Trophoblast cell (in vitro differentiated cells and primary cell): Measurements from ENCODE around the gene CHIC2.
"Not testable (repeated sequence)": the region's sequence is repeated elsewhere in the genome, so short reads cannot be mapped to it uniquely, and the experiment has no call there.

Source experiments
- DNase-seq, 2 donors: peaks; one replicate each; pipeline ENCODE4 v3.0.0-alpha.2; 2016
- H2AFZ ChIP-seq: 2 replicates; pipeline ENCODE4 v1.6.1; 2013; ENCODE audit warnings: low read length, moderate library complexity, mild to moderate bottlenecking; ENCODE audit not compliant: insufficient read depth, poor library complexity
- H2AK5ac ChIP-seq: 2 replicates; pipeline ENCODE4 v1.6.1; 2013; ENCODE audit warnings: mild to moderate bottlenecking, low read length
- H2BK120ac ChIP-seq: 2 replicates; pipeline ENCODE4 v1.6.1; 2013; ENCODE audit warnings: low read length, mild to moderate bottlenecking, moderate library complexity; ENCODE audit not compliant: insufficient read depth, poor library complexity
- H2BK12ac ChIP-seq: 2 replicates; pipeline ENCODE4 v1.6.1; 2013; ENCODE audit warnings: mild to moderate bottlenecking, low read length, moderate library complexity
- H2BK5ac ChIP-seq: 2 replicates; pipeline ENCODE4 v1.6.1; 2013; ENCODE audit warnings: low read length, low read depth, moderate library complexity, mild to moderate bottlenecking; ENCODE audit not compliant: poor library complexity
- H3K14ac ChIP-seq: 2 replicates; pipeline ENCODE4 v1.6.1; 2013; ENCODE audit warnings: mild to moderate bottlenecking, low read length
- H3K18ac ChIP-seq: 2 replicates; pipeline ENCODE4 v1.6.1; 2013; ENCODE audit warnings: mild to moderate bottlenecking, low read length
- H3K23ac ChIP-seq: 2 replicates; pipeline ENCODE4 v1.6.1; 2013; ENCODE audit warnings: low read length
- H3K27ac ChIP-seq: 2 replicates; pipeline ENCODE4 v1.5.1; 2013; ENCODE audit warnings: low read depth, mild to moderate bottlenecking, inconsistent platforms, low read length, moderate library complexity
- H3K27me3 ChIP-seq: 2 replicates; pipeline ENCODE4 v1.6.1; 2013; ENCODE audit warnings: inconsistent platforms, mild to moderate bottlenecking, low read length, moderate library complexity; ENCODE audit not compliant: insufficient read depth
- H3K36me3 ChIP-seq, 2 experiments: 1 replicate in 1 of 2; 2 replicates in 1 of 2; pipeline ENCODE4 v1.6.1; 2013; ENCODE audit warnings: low read length in 2 of 2, mild to moderate bottlenecking in 2 of 2, moderate library complexity in 1 of 2; ENCODE audit not compliant: insufficient read depth in 2 of 2, control insufficient read depth in 1 of 2
- H3K4ac ChIP-seq: 2 replicates; pipeline ENCODE4 v1.6.1; 2013; ENCODE audit warnings: low read depth, mild to moderate bottlenecking, low read length, moderate library complexity
- H3K4me1 ChIP-seq, 2 experiments: 1 replicate in 1 of 2; 2 replicates in 1 of 2; pipeline ENCODE4 v1.6.1; 2013; ENCODE audit warnings: low read length in 2 of 2, mild to moderate bottlenecking in 2 of 2, moderate library complexity in 1 of 2; ENCODE audit not compliant: insufficient read depth in 2 of 2, control insufficient read depth in 1 of 2
- H3K4me2 ChIP-seq: 2 replicates; pipeline ENCODE4 v1.6.1; 2013; ENCODE audit warnings: inconsistent platforms, mild to moderate bottlenecking, low read length, moderate library complexity
- H3K4me3 ChIP-seq: 2 replicates; pipeline ENCODE4 v1.5.1; 2013; ENCODE audit warnings: mild to moderate bottlenecking, low read depth, low read length, inconsistent platforms
- H3K79me1 ChIP-seq: one replicate; pipeline ENCODE4 v1.6.1; 2013; ENCODE audit warnings: low read length
- H3K79me2 ChIP-seq: 2 replicates; pipeline ENCODE4 v1.6.1; 2013; ENCODE audit warnings: low read length, mild to moderate bottlenecking; ENCODE audit not compliant: control insufficient read depth, insufficient read depth, poor library complexity
- H3K9ac ChIP-seq: 2 replicates; pipeline ENCODE4 v1.6.1; 2013; ENCODE audit warnings: mild to moderate bottlenecking, low read length
- H3K9me3 ChIP-seq: 2 replicates; pipeline ENCODE4 v1.6.1; 2013; ENCODE audit warnings: low read depth, mild to moderate bottlenecking, control low read depth, inconsistent platforms, low read length; ENCODE audit not compliant: insufficient read depth
- H4K12ac ChIP-seq: 2 replicates; pipeline ENCODE4 v1.6.1; 2013; ENCODE audit warnings: low read depth, mild to moderate bottlenecking, low read length, moderate library complexity
- H4K8ac ChIP-seq: 2 replicates; pipeline ENCODE4 v1.6.1; 2013; ENCODE audit warnings: low read depth, mild to moderate bottlenecking, low read length, moderate library complexity
- H4K91ac ChIP-seq: one replicate; pipeline ENCODE4 v1.6.1; 2013; ENCODE audit warnings: low read depth, mild to moderate bottlenecking, low read length, moderate library complexity
- WGBS: extraction: QIAGEN DNeasy Blood & Tissue Kit; methylation state at CpG from one replicate; pipeline ENCODE4 v1.1.7; 2013; ENCODE audit warnings: missing lambda C conversion rate; ENCODE audit not compliant: insufficient read length, insufficient coverage; ENCODE audit errors: extremely low coverage; 5-methylcytosine and 5-hydroxymethylcytosine counted together

Gene CHIC2

DNA sequence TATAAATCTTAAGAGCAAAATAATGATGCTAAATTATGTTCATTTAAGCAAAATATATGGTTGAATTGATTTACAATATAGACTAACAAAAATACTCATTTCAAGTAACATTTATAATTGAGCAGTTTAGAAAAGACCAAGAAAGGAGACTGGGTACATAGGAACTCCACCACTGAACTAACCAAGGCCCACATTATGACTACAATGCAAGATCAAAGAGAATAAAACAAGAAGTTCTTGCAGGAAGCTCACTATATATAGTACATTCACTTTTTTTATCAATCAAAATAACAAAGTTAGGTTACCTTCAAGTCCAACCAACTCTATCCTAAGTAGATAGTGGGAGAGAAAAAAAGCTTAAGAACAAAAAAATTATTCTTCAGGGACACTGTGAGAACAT lies 8.0 kb downstream of the CHIC2 start:
- H3K23ac ChIP-seq = no peak overlapping the region
- no peaks in the 10 kb centered on the region for H3K9me3 ChIP-seq
- no peaks in the 10 kb centered on the region for H3K4me1 ChIP-seq
- no peak overlapping the region for H2BK12ac ChIP-seq
- H2BK120ac ChIP-seq = no peak overlapping the region
- no peak overlapping the region for H3K4me3 ChIP-seq
- no peak for DNase-seq
- H3K4ac ChIP-seq = no peak overlapping the region
- no peak overlapping the region for H3K4me2 ChIP-seq
- H2AFZ ChIP-seq = no peak overlapping the region
- H3K9ac ChIP-seq = no peak overlapping the region
- H3K27me3 ChIP-seq = no peaks in the 10 kb centered on the region
- no peak overlapping the region for H3K14ac ChIP-seq
- H3K79me1 ChIP-seq = no peaks in the 10 kb centered on the region
- no peak overlapping the region for H4K8ac ChIP-seq
- no peak overlapping the region for H2BK5ac ChIP-seq
- H3K18ac ChIP-seq = no peak overlapping the region
- no peak overlapping the region for H2AK5ac ChIP-seq
- no peak overlapping the region for H3K27ac ChIP-seq
- no peak overlapping the region for H4K91ac ChIP-seq
- H3K79me2 ChIP-seq = no peaks in the 10 kb centered on the region
- H3K36me3 ChIP-seq = no peaks in the 10 kb centered on the region
- H4K12ac ChIP-seq = no peak overlapping the region

DNA sequence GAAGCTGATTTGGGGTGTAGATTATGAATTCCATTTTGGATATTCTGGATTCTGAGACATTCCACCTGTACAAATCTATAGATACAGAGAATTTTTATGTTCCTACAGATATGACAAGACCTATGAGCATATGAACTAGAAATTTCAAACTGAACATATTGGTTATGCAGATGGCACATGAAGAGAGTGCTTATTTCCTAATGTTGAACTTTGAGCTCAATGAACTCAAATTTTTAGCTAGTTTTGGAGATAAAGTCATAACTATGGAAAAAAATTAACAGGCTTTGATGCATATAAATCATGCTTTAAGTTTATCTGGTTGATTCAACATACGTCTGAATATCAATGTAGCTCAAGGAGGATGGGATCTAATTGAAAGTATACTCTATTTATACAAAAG lies 8.9 kb downstream of the CHIC2 start:
- Histone ChIP-seq H3K4me2 (no peak overlapping the region), H3K14ac (no peak overlapping the region), H4K12ac (no peak overlapping the region), H3K27me3 (no peaks in the 10 kb centered on the region), H3K27ac (no peak overlapping the region), H2AFZ (no peak overlapping the region), H3K36me3 (no peaks in the 10 kb centered on the region), H3K4me1 (no peaks in the 10 kb centered on the region), H2AK5ac (no peak overlapping the region), H3K23ac (no peak overlapping the region), H4K8ac (no peak overlapping the region), H3K9me3 (no peaks in the 10 kb centered on the region), H3K79me2 (no peaks in the 10 kb centered on the region), H3K9ac (no peak overlapping the region), H3K4me3 (no peak overlapping the region), H3K4ac (no peak overlapping the region), H2BK12ac (no peak overlapping the region), H3K18ac (no peak overlapping the region), H2BK120ac (no peak overlapping the region), H2BK5ac (no peak overlapping the region), H3K79me1 (no peaks in the 10 kb centered on the region), H4K91ac (no peak overlapping the region)
- no peak for DNase-seq
- no CpG with 5 or more reads among the region's 1 CpG for WGBS

DNA sequence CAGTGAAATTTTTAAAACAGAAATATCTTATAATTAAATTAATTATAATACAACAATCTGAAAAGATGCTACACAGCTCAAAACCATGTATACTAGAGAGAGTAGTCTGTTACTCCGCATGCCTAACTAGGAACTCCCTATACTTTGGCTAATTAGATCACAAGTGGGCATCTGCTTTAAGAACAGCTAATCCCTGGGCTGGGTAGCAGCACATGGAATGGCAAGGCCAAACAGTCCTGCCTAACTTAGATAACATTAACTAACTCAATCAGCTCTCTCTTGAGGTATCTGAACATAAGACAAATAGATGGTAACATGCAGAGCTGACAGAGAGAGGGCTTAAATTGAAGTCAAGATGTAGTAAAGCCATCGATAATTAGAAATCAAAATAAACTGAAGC lies 9.9 kb downstream of the CHIC2 start:
- H2BK12ac ChIP-seq = no peak overlapping the region
- no peak overlapping the region for H3K14ac ChIP-seq
- H3K4me3 ChIP-seq = no peak overlapping the region
- no CpG with 5 or more reads among the region's 2 CpGs for WGBS
- H3K9ac ChIP-seq = no peak overlapping the region
- H4K8ac ChIP-seq = no peak overlapping the region
- H3K4ac ChIP-seq = no peak overlapping the region
- no peaks in the 10 kb centered on the region for H3K4me1 ChIP-seq
- H3K79me2 ChIP-seq = no peaks in the 10 kb centered on the region
- no peak overlapping the region for H3K27ac ChIP-seq
- no peak overlapping the region for H2BK120ac ChIP-seq
- H2AK5ac ChIP-seq = no peak overlapping the region
- H4K12ac ChIP-seq = no peak overlapping the region
- H3K18ac ChIP-seq = no peak overlapping the region
- no peaks in the 10 kb centered on the region for H3K36me3 ChIP-seq
- H4K91ac ChIP-seq = no peak overlapping the region
- H3K9me3 ChIP-seq = no peaks in the 10 kb centered on the region
- no peaks in the 10 kb centered on the region for H3K79me1 ChIP-seq
- no peak overlapping the region for H3K4me2 ChIP-seq
- H3K23ac ChIP-seq = no peak overlapping the region
- no peaks in the 10 kb centered on the region for H3K27me3 ChIP-seq
- H2BK5ac ChIP-seq = no peak overlapping the region
- no peak for DNase-seq
- H2AFZ ChIP-seq = no peak overlapping the region

DNA sequence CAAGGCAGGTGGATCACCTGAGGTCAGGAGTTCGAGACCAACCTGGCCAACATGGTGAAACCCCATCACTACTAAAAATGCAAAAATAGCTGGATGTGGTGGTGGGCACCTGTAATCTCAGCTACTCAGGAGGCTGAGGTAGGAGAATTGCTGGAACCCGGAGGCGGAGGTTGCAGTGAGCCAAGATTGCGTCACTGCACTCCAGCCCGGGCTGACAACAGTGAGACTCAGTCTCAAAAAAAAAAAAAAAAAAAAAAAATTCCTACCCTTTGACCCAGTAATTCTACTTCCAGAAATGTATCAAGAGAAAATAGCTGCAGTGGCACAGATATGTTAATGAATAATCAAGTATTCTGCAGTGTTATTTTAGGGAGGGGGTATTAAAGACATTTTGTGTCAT lies 11.1 kb downstream of the CHIC2 start:
- H4K8ac ChIP-seq, H3K79me1 ChIP-seq, H3K27me3 ChIP-seq, H2BK120ac ChIP-seq, H3K36me3 ChIP-seq, H3K9me3 ChIP-seq, H3K27ac ChIP-seq, H3K4ac ChIP-seq, H2BK5ac ChIP-seq, H3K23ac ChIP-seq, H4K91ac ChIP-seq, H3K18ac ChIP-seq, H3K4me3 ChIP-seq, H3K79me2 ChIP-seq, H2AFZ ChIP-seq, H3K14ac ChIP-seq, H2AK5ac ChIP-seq, H3K4me1 ChIP-seq, H2BK12ac ChIP-seq, H4K12ac ChIP-seq, H3K4me2 ChIP-seq, H3K9ac ChIP-seq: not testable (repeated sequence)
- WGBS = no CpG with 5 or more reads among the region's 5 CpGs
- DNase-seq = peak; percentile 26 to 67
